HG03095 (cell line): Measurements from ENCODE around the gene NID1.
"Not testable (repeated sequence)": the region's sequence is repeated elsewhere in the genome, so short reads cannot be mapped to it uniquely, and the experiment has no call there.

Source experiments
- ATAC-seq: cut with Tn5 transposase; IDR thresholded peaks from one replicate; pipeline ENCODE4 v1.9.1; 2021; ENCODE audit warnings: moderate library complexity; ENCODE audit not compliant: unreplicated experiment

NID1 gene

GRCh38 chr1:235941876-235942624 is 122.8 kb downstream of the NID1 start:
- no peak for ATAC-seq

- ATAC-seq: no peak
Measured at GRCh38 chr1:235940285-235940684, 124.6 kb downstream of the NID1 start.

- no peak for ATAC-seq
Measured at GRCh38 chr1:235939480-235939775, 125.5 kb downstream of the NID1 start.

- ATAC-seq: no peak
Measured at GRCh38 chr1:235938709-235939479, 126.0 kb downstream of the NID1 start.

GRCh38 chr1:235937123-235937522 is 127.8 kb downstream of the NID1 start:
- no peak for ATAC-seq

GRCh38 chr1:235935235-235936225 is 129.4 kb downstream of the NID1 start:
- ATAC-seq: no peak

GRCh38 chr1:235933766-235934116 is 131.1 kb downstream of the NID1 start:
- no peak for ATAC-seq

GRCh38 chr1:235933017-235933765 is 131.7 kb downstream of the NID1 start:
- ATAC-seq: no peak

GRCh38 chr1:235932090-235932510 is 132.8 kb downstream of the NID1 start:
- no peak for ATAC-seq

- no peak for ATAC-seq
Measured at GRCh38 chr1:235931171-235931738, 133.6 kb downstream of the NID1 start.

GRCh38 chr1:235930543-235930942 is 134.3 kb downstream of the NID1 start:
- ATAC-seq: no peak

GRCh38 chr1:235929216-235929615 is 135.7 kb downstream of the NID1 start:
- no peak for ATAC-seq

- no peak for ATAC-seq
Measured at GRCh38 chr1:235928197-235928596, 136.7 kb downstream of the NID1 start.

- not testable (repeated sequence) for ATAC-seq
Measured at GRCh38 chr1:235927551-235927950, 137.3 kb downstream of the NID1 start.
